ENCODE measurements around the gene PLA2G3. TPM values are rescaled to one million over a fixed set of nuclear protein-coding genes. Genes with fewer than 3 reads are reported as not detected.

Gene PLA2G3
- total RNA-seq, 3 donors from 2014 or later (not counting 1 experiment from before 2014, with no cell fraction given) = not detected

DNA sequence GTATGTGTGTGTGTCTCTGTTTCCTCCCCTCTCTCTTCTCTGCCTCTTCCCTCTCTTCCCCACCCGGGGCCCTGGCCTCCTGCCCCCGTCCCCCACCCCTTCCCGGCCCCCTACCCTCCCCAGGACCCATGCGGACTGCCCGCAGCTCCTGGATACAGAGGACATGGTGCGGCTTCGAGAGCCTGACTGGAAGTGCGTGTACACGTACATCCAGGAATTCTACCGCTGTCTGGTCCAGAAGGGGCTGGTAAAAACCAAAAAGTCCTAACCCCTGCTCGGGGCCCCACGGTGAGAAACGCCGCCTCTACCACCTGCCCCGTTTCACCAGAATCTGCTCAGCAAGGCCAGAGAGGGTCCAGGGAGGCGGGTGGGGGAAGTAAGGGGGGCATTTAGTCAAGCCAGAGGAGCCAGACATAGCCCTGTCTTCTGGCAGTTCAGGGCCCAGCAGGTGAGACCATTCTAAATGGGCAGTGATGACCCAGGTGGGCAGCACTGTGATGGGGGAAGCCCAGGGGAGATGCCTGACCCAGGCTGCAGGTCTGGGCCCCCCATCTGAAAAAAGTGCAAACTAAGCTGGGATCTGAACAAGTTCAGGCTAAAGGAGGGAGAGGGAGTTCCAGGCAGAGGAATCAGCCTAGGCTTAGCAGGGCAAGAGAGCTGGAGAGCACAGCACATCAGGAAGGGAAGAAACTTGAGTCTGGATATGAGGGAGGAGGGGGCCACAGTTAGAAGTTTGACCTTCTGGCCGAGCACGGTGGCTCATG, 39.4 kb downstream of the PLA2G3 start:
- no peaks in the 10 kb centered on the region for H3K36me3 Mint-ChIP-seq
- Histone ChIP-seq H3K27ac (ENCODE audit: low read length) (no peak overlapping the region), H3K36me3 (ENCODE audit: control insufficient read depth, insufficient read depth, low read length) (no peaks in the 10 kb centered on the region), H3K4me3 (ENCODE audit: low read length) (no peak overlapping the region), H3K27me3 (ENCODE audit: control insufficient read depth, insufficient read depth, low read length) (no peaks in the 10 kb centered on the region), H3K4me1 (ENCODE audit: control insufficient read depth, insufficient read depth, low read length) (no peaks in the 10 kb centered on the region), H3K9me3 (ENCODE audit: control insufficient read depth, insufficient read depth, low read length) (no peaks in the 10 kb centered on the region)
- DNase-seq (no peak), ATAC-seq (no peak)
- H3K27ac Mint-ChIP-seq = peak overlapping the region in 1 of 2 donors; percentile 64
- no peaks in the 10 kb centered on the region for H3K9me3 Mint-ChIP-seq
- TF ChIP-seq CTCF (IDR thresholded peaks at IDR 0.05) = no peak
- peaks cover 0 to under 1% of the 10 kb centered on the region in 2 donors for H3K4me1 Mint-ChIP-seq
- no peak overlapping the region for H3K4me3 Mint-ChIP-seq
- intact Hi-C loops (cut with micrococcal nuclease) = no loop called here
- no peaks in the 10 kb centered on the region for H3K27me3 Mint-ChIP-seq (ENCODE audit: low read depth in 2 of 2)
- 95% methylated on average over 16 of the region's 18 CpGs for WGBS (ENCODE audit: insufficient coverage)

DNA sequence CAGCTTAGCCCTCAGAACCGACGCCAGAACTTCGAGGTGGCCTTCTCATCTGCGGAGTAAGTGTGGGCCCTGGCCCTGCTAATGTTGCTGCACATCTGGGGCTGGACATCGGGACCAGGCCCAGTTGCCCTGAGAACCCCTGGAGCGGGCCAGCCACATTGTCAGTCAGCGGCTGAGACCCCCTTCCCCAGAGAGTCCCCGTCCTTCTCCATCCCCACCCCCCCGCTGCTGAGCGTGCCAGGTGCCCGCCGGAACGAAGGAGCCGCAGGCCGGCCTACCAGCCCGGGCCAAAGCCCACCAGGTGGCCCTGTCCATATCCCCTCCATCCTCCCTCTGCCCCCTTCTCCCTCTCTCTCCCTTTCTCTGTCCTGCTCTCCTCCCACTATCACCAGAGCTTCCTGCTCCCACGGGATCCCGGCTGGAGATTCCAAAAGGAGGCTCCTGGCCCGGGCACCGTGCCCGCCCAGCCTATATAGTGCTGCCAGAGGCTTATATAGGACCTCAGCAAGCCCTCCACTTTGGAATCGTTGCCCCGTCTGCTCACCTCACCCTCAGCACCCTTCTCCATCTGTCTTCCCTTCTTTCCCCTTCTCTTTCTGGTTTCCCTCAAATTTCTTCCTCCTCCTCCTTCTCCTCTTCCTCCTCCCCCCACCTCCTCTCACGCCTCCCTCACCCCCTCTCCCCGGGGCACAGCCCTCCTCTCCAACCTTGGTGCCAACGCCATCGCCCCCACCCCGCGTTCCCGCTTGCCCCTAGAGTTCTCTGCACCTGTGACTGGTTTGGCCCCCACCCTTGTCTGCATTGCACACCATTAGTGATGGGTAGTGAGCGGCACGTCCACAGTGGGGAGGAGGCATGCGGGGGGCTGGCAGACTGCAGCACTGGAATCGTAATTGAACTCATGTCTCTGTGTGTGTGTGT, 40.2 kb downstream of the PLA2G3 start:
- no peaks in the 10 kb centered on the region for H3K27me3 ChIP-seq (ENCODE audit: control insufficient read depth, insufficient read depth, low read length)
- TF ChIP-seq CTCF (IDR thresholded peaks at IDR 0.05) = no peak
- H3K36me3 ChIP-seq (ENCODE audit: control insufficient read depth, insufficient read depth, low read length) = no peaks in the 10 kb centered on the region
- ATAC-seq = no peak
- no peak overlapping the region for H3K27ac Mint-ChIP-seq
- intact Hi-C loops (cut with micrococcal nuclease) = no loop called here
- DNase-seq = no peak
- H3K4me3 ChIP-seq (ENCODE audit: low read length) = no peak overlapping the region
- H3K9me3 Mint-ChIP-seq = no peaks in the 10 kb centered on the region
- no peak overlapping the region for H3K4me3 Mint-ChIP-seq
- no peaks in the 10 kb centered on the region for H3K9me3 ChIP-seq (ENCODE audit: control insufficient read depth, insufficient read depth, low read length)
- no peaks in the 10 kb centered on the region for H3K4me1 ChIP-seq (ENCODE audit: control insufficient read depth, insufficient read depth, low read length)
- no peak overlapping the region for H3K27ac ChIP-seq (ENCODE audit: low read length)
- H3K36me3 Mint-ChIP-seq = no peaks in the 10 kb centered on the region
- H3K27me3 Mint-ChIP-seq (ENCODE audit: low read depth in 2 of 2) = no peaks in the 10 kb centered on the region
- 96% methylated on average over 32 of the region's 34 CpGs for WGBS (ENCODE audit: insufficient coverage)
- H3K4me1 Mint-ChIP-seq = peaks cover 0 to 4% of the 10 kb centered on the region in 2 donors

DNA sequence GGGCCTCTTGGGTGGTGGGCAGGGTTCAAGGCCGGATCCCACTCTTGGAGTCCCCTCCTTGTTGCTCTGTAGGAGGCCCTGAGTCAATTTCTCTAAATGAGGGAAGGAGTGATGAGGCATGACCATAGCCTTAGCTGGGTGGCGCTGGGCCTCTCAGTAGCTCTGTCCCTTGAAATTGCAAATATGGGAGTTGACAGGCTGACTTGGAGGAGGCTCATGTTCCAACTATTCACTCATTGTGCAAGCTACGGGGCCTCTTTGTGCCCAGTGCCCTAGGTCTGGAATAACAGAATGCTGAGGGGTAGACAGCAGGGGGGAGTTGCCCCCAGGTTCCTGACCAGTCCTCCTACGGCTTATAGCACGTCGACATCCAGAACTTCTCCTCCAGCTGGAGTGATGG, 40.9 kb downstream of the PLA2G3 start:
- H3K4me1 Mint-ChIP-seq = peaks cover 0 to 4% of the 10 kb centered on the region in 2 donors
- H3K9me3 ChIP-seq (ENCODE audit: control insufficient read depth, insufficient read depth, low read length) = no peaks in the 10 kb centered on the region
- no peak overlapping the region for H3K4me3 Mint-ChIP-seq
- no peak for DNase-seq
- H3K27me3 Mint-ChIP-seq (ENCODE audit: low read depth in 2 of 2) = no peaks in the 10 kb centered on the region
- intact Hi-C loops (cut with micrococcal nuclease) = no loop called here
- H3K4me1 ChIP-seq (ENCODE audit: control insufficient read depth, insufficient read depth, low read length) = no peaks in the 10 kb centered on the region
- ATAC-seq = no peak
- H3K36me3 Mint-ChIP-seq = no peaks in the 10 kb centered on the region
- no peaks in the 10 kb centered on the region for H3K27me3 ChIP-seq (ENCODE audit: control insufficient read depth, insufficient read depth, low read length)
- no peak overlapping the region for H3K4me3 ChIP-seq (ENCODE audit: low read length)
- no peak overlapping the region for H3K27ac Mint-ChIP-seq
- TF ChIP-seq CTCF (IDR thresholded peaks at IDR 0.05) = no peak
- H3K27ac ChIP-seq (ENCODE audit: low read length) = no peak overlapping the region
- no peaks in the 10 kb centered on the region for H3K9me3 Mint-ChIP-seq
- no peaks in the 10 kb centered on the region for H3K36me3 ChIP-seq (ENCODE audit: control insufficient read depth, insufficient read depth, low read length)
- WGBS (ENCODE audit: insufficient coverage) = 97% methylated on average over 6 of the region's 6 CpGs

Measured in natural killer cell (primary cell).